Measurements from ENCODE around the gene RPUSD3. TPM values are rescaled to one million over a fixed set of nuclear protein-coding genes. Genes with fewer than 3 reads are reported as not detected.

Gene RPUSD3
- total and polyA plus RNA-seq, 4 donors, result 14.4 to 22.7 (median 18.8) TPM

- Histone ChIP-seq H3K9me3 (ENCODE audit: control insufficient read depth in 4 of 4, low read length in 3 of 4) (no peaks in the 10 kb centered on the region), H3K4me3 (ENCODE audit: low read depth in 1 of 3, low read length in 3 of 3) (no peak overlapping the region), H3K4me1 (ENCODE audit: control insufficient read depth in 4 of 4, insufficient read depth in 4 of 4, low read length in 3 of 4) (peaks cover 0 to 24% (median 19%) of the 10 kb centered on the region in 4 donors), H3K27me3 (ENCODE audit: control insufficient read depth in 4 of 4, insufficient read depth in 4 of 4, low read length in 3 of 4) (no peaks in the 10 kb centered on the region), H3K36me3 (ENCODE audit: control insufficient read depth in 4 of 4, insufficient read depth in 3 of 4, low read depth in 1 of 4, low read length in 3 of 4) (peaks cover 6 to 31% (median 27%) of the 10 kb centered on the region in 4 donors), H3K9ac (ENCODE audit: low read depth in 1 of 2, low read length in 2 of 2) (no peak overlapping the region), H3K27ac (ENCODE audit: low read depth in 1 of 2, low read length in 2 of 2) (no peak overlapping the region)
- 95% methylated on average over 11 of the region's 11 CpGs for WGBS
- DNase-seq (ENCODE audit: low spot score), result no peak
- TF ChIP-seq CTCF (IDR thresholded peaks at IDR 0.05; ENCODE audit: low read depth, low read length, missing input control) (no peak), MAX (IDR thresholded peaks at IDR 0.05) (no peak), FOXA2 (IDR thresholded peaks at IDR 0.05) (no peak), GABPA (IDR thresholded peaks at IDR 0.05 in 1 of 2, conservative IDR thresholded peaks at IDR 0.05 in 1 of 2) (no peak), EGR1 (IDR thresholded peaks at IDR 0.05; ENCODE audit: low read depth in 2 of 2) (no peak), REST (IDR thresholded peaks at IDR 0.05) (no peak), RAD21 (IDR thresholded peaks at IDR 0.05) (no peak), ATF3 (IDR thresholded peaks at IDR 0.05) (no peak), YY1 (IDR thresholded peaks at IDR 0.05) (no peak), RXRA (IDR thresholded peaks at IDR 0.05) (no peak), TAF1 (conservative IDR thresholded peaks at IDR 0.05) (no peak), JUND (IDR thresholded peaks at IDR 0.05) (no peak), FOXA1 (IDR thresholded peaks at IDR 0.05) (no peak), SP1 (IDR thresholded peaks at IDR 0.05) (no peak), ZBTB33 (IDR thresholded peaks at IDR 0.05) (no peak), HNF4G (IDR thresholded peaks at IDR 0.05) (no peak), HNF4A (conservative IDR thresholded peaks at IDR 0.05) (no peak), NR2F2 (IDR thresholded peaks at IDR 0.05) (no peak)
These were observed 49.4 kb downstream of the RPUSD3 start for GRCh38 chr3:9794400-9794799.
